ENCODE measurements around the gene TEX54. TPM values are rescaled to one million over a fixed set of nuclear protein-coding genes. Genes with fewer than 3 reads are reported as not detected.
A peak's percentile ranks its signal among the peaks of the same experiment; 100 is the strongest.

TEX54 gene
- total and polyA plus RNA-seq, 4 donors = 1.6 TPM; not detected in 3

- 6% methylated on average over 15 of the region's 15 CpGs for WGBS
- Histone ChIP-seq H3K36me3 (ENCODE audit: control insufficient read depth in 4 of 4, insufficient read depth in 3 of 4, low read depth in 1 of 4, low read length in 3 of 4) (peaks cover 2 to 27% (median 24%) of the 10 kb centered on the region in 4 donors), H3K27me3 (ENCODE audit: control insufficient read depth in 4 of 4, insufficient read depth in 4 of 4, low read length in 3 of 4) (no peaks in the 10 kb centered on the region), H3K9ac (ENCODE audit: low read depth in 1 of 2, low read length in 2 of 2) (peak overlapping the region; percentile 32 to 92), H3K4me1 (ENCODE audit: control insufficient read depth in 4 of 4, insufficient read depth in 4 of 4, low read length in 3 of 4) (peaks cover 5 to 33% (median 17%) of the 10 kb centered on the region in 4 donors), H3K27ac (ENCODE audit: low read depth in 1 of 2, low read length in 2 of 2) (peak overlapping the region; percentile 33 to 70), H3K9me3 (ENCODE audit: control insufficient read depth in 4 of 4, low read length in 3 of 4) (no peaks in the 10 kb centered on the region), H3K4me3 (ENCODE audit: low read depth in 1 of 3, low read length in 3 of 3) (peak overlapping the region; percentile 64 to 97 (median 86))
- DNase-seq (ENCODE audit: low spot score) = no peak
- TF ChIP-seq HNF4G (IDR thresholded peaks at IDR 0.05) (no peak), ZBTB33 (IDR thresholded peaks at IDR 0.05) (no peak), HNF4A (conservative IDR thresholded peaks at IDR 0.05) (no peak), RXRA (IDR thresholded peaks at IDR 0.05) (no peak), SP1 (IDR thresholded peaks at IDR 0.05) (no peak)
- TF ChIP-seq, protein P1, sequence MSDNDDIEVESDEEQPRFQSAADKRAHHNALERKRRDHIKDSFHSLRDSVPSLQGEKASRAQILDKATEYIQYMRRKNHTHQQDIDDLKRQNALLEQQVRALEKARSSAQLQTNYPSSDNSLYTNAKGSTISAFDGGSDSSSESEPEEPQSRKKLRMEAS (IDR thresholded peaks at IDR 0.05) = no peak
- TF ChIP-seq, protein P2, sequence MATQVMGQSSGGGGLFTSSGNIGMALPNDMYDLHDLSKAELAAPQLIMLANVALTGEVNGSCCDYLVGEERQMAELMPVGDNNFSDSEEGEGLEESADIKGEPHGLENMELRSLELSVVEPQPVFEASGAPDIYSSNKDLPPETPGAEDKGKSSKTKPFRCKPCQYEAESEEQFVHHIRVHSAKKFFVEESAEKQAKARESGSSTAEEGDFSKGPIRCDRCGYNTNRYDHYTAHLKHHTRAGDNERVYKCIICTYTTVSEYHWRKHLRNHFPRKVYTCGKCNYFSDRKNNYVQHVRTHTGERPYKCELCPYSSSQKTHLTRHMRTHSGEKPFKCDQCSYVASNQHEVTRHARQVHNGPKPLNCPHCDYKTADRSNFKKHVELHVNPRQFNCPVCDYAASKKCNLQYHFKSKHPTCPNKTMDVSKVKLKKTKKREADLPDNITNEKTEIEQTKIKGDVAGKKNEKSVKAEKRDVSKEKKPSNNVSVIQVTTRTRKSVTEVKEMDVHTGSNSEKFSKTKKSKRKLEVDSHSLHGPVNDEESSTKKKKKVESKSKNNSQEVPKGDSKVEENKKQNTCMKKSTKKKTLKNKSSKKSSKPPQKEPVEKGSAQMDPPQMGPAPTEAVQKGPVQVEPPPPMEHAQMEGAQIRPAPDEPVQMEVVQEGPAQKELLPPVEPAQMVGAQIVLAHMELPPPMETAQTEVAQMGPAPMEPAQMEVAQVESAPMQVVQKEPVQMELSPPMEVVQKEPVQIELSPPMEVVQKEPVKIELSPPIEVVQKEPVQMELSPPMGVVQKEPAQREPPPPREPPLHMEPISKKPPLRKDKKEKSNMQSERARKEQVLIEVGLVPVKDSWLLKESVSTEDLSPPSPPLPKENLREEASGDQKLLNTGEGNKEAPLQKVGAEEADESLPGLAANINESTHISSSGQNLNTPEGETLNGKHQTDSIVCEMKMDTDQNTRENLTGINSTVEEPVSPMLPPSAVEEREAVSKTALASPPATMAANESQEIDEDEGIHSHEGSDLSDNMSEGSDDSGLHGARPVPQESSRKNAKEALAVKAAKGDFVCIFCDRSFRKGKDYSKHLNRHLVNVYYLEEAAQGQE (IDR thresholded peaks at IDR 0.05) = no peak
Observed at GRCh38 chr11:62854825-62855570, 22.4 kb upstream of the TEX54 start.

DNA sequence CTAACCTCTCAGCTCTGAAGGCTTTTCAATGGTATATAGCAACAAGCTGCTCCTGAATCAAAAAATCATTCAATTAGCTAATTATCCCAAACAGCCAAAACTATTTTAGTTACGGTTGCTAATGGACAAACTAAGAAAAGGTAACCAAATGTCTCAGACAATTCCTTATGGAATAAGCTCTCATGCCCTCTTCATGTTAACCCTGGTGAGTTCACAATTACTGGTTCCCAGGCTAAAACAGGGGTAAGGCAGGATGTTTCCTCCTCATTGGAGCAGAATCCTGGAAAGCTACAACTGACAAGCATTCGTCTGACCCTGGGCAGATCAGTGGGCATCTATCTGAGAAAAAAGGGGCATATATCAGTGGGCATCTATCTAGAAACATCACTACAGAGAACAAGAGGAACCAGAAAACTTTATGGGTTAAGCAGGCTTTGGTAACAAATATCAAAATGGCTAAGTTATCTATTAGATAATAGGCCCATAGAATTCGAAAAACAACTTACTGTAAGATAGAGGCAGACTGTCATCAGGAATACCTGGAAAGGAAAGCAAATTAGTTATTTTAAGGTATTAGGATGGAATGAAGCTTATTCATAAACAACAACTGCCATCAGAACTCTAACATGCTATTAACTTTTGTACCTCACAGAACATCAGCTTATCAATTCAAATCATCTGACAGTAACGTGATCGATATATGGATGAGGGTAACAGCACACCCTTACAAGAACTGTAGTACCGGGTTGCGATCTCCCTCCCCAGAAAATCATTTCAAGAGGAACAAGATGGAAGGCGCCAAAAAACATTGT is 21.6 kb upstream of the TEX54 start:
- no peak overlapping the region for H3K27ac ChIP-seq (ENCODE audit: low read depth in 1 of 2, low read length in 2 of 2)
- WGBS = 32% methylated on average over 8 of the region's 8 CpGs

More for the DNA sequence above, 21.6 kb upstream of the TEX54 start:
- H3K9ac ChIP-seq (ENCODE audit: low read depth in 1 of 2, low read length in 2 of 2) = peak overlapping the region; percentile 32 to 92
- H3K4me1 ChIP-seq (ENCODE audit: control insufficient read depth in 4 of 4, insufficient read depth in 4 of 4, low read length in 3 of 4) = peaks cover 5 to 33% (median 17%) of the 10 kb centered on the region in 4 donors
- no peaks in the 10 kb centered on the region for H3K9me3 ChIP-seq (ENCODE audit: control insufficient read depth in 4 of 4, low read length in 3 of 4)
- H3K36me3 ChIP-seq (ENCODE audit: control insufficient read depth in 4 of 4, insufficient read depth in 3 of 4, low read depth in 1 of 4, low read length in 3 of 4) = peaks cover 2 to 27% (median 24%) of the 10 kb centered on the region in 4 donors
- no peak for DNase-seq (ENCODE audit: low spot score)
- TF ChIP-seq GABPA (IDR thresholded peaks at IDR 0.05 in 1 of 2, conservative IDR thresholded peaks at IDR 0.05 in 1 of 2) (no peak), NR2F2 (IDR thresholded peaks at IDR 0.05) (no peak), HNF4G (IDR thresholded peaks at IDR 0.05) (no peak), SP1 (IDR thresholded peaks at IDR 0.05) (no peak), ZBTB33 (IDR thresholded peaks at IDR 0.05) (no peak), HNF4A (conservative IDR thresholded peaks at IDR 0.05) (no peak), TAF1 (conservative IDR thresholded peaks at IDR 0.05) (no peak)
- TF ChIP-seq, protein P3, sequence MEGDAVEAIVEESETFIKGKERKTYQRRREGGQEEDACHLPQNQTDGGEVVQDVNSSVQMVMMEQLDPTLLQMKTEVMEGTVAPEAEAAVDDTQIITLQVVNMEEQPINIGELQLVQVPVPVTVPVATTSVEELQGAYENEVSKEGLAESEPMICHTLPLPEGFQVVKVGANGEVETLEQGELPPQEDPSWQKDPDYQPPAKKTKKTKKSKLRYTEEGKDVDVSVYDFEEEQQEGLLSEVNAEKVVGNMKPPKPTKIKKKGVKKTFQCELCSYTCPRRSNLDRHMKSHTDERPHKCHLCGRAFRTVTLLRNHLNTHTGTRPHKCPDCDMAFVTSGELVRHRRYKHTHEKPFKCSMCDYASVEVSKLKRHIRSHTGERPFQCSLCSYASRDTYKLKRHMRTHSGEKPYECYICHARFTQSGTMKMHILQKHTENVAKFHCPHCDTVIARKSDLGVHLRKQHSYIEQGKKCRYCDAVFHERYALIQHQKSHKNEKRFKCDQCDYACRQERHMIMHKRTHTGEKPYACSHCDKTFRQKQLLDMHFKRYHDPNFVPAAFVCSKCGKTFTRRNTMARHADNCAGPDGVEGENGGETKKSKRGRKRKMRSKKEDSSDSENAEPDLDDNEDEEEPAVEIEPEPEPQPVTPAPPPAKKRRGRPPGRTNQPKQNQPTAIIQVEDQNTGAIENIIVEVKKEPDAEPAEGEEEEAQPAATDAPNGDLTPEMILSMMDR (IDR thresholded peaks at IDR 0.05; ENCODE audit: low read depth, low read length, missing input control) = no peak
- H3K27me3 ChIP-seq (ENCODE audit: control insufficient read depth in 4 of 4, insufficient read depth in 4 of 4, low read length in 3 of 4) = no peaks in the 10 kb centered on the region
- peak overlapping the region; percentile 64 to 97 (median 86) for H3K4me3 ChIP-seq (ENCODE audit: low read depth in 1 of 3, low read length in 3 of 3)
